Panc1 (cell line): ENCODE data around the gene C2orf81. TPM values are rescaled to one million over a fixed set of nuclear protein-coding genes. Genes with fewer than 3 reads are reported as not detected.
"Not testable (repeated sequence)": the region's sequence is repeated elsewhere in the genome, so short reads cannot be mapped to it uniquely, and the experiment has no call there.

Experiments used
- ATAC-seq: fragments of 200-7000 bp; cut with Tn5 transposase; 2 replicates; pipeline ENCODE4 v1.9.1; 2020; ENCODE audit warnings: mild to moderate bottlenecking, moderate library complexity
- BruUV-seq: library from RNA; stranded (reverse); fragments of 400-500 nt; replicated peaks from 2 replicates; lab custom pipeline; 2021; lab: Mats Ljungman, UMichigan
- CTCF ChIA-PET: fragments of 300-600 bp; sonication (Branson Sonifier 250); formaldehyde crosslinking; loops from one replicate; lab custom pipeline; 2022; ENCODE audit warnings: antibody characterized with exemption; lab: Charles Lee
- POLR2A ChIA-PET: fragments of 300-600 bp; sonication (Branson Sonifier 250); formaldehyde crosslinking; loops from one replicate; lab custom pipeline; 2022; ENCODE audit warnings: antibody characterized with exemption; lab: Charles Lee
- DNase-seq: peaks from one replicate; pipeline ENCODE4 v3.0.0-alpha.2; 2010; ENCODE audit warnings: low read depth, low spot score
- H3K27ac ChIP-seq: 2 replicates; pipeline ENCODE4 v1.5.1; 2011; ENCODE audit warnings: mild to moderate bottlenecking, low read length, inconsistent platforms
- H3K27me3 ChIP-seq: fragments of 200-500 bp; sonication (Bioruptor generic); 2 replicates; pipeline ENCODE4 v1.6.0; 2014; ENCODE audit warnings: low read length, inconsistent platforms; ENCODE audit not compliant: control insufficient read depth, insufficient read depth
- H3K36me3 ChIP-seq: fragments of 200-500 bp; sonication (Bioruptor generic); 2 replicates; pipeline ENCODE4 v1.5.1; 2014; ENCODE audit warnings: inconsistent platforms, mild to moderate bottlenecking, low read length, moderate library complexity; ENCODE audit not compliant: control insufficient read depth, insufficient read depth
- H3K4me1 ChIP-seq: 2 replicates; pipeline ENCODE4 v1.5.1; 2011; ENCODE audit warnings: inconsistent platforms, mild to moderate bottlenecking, low read length, moderate library complexity; ENCODE audit not compliant: control insufficient read depth, insufficient read depth
- H3K4me3 ChIP-seq, 2 experiments: 2 replicates each; pipeline ENCODE4 v1.5.1; 2011 to 2012; ENCODE audit warnings: low read depth in 2 of 2, low read length in 2 of 2, mild to moderate bottlenecking in 2 of 2, inconsistent platforms in 1 of 2, moderate library complexity in 1 of 2
- H3K9me3 ChIP-seq: fragments of 200-500 bp; sonication (Bioruptor generic); 2 replicates; pipeline ENCODE4 v1.5.1; 2014; ENCODE audit warnings: low read depth, mild to moderate bottlenecking, inconsistent platforms, low read length, moderate library complexity; ENCODE audit not compliant: control insufficient read depth, insufficient read depth
- POLR2AphosphoS5 ChIP-seq: IDR thresholded peaks from 2 replicates; pipeline ENCODE4 v1.6.1; 2012; ENCODE audit warnings: mild to moderate bottlenecking, low read depth, low read length, moderate library complexity
- SIN3A ChIP-seq: IDR thresholded peaks from 2 replicates; pipeline ENCODE4 v1.6.1; 2012; ENCODE audit warnings: low read depth, mild to moderate bottlenecking, low read length, moderate library complexity, borderline replicate concordance; ENCODE audit not compliant: insufficient read depth
- TCF7L2 ChIP-seq: IDR thresholded peaks from 2 replicates; pipeline ENCODE4 v1.6.1; 2011; ENCODE audit warnings: mild to moderate bottlenecking, low read depth, low read length, inconsistent platforms
- in situ Hi-C: cut with HindIII; loops from 2 replicates; pipeline ENCODE4 v1.10.0; 2016; ENCODE audit warnings: low sequenced_read_pairs, low pct_unique_long_range_greater_than_20kb
- intact Hi-C: fragments of 100-400 bp; cut with micrococcal nuclease; formaldehyde crosslinking; loops from one replicate; pipeline ENCODE4 v1.10.0; 2022; ENCODE audit not compliant: unreplicated experiment
- total RNA-seq: library from RNA; stranded (reverse); gene quantifications from one replicate; pipeline ENCODE4 v1.2.1, GENCODE V29; 2021; ENCODE audit not compliant: unreplicated experiment
- TF ChIP-seq, protein P1 (sequence below), 2 experiments: IDR thresholded peaks; 2 replicates each; pipeline ENCODE4 v1.6.1; 2011 to 2012; ENCODE audit warnings: low read depth in 2 of 2, control low read depth in 1 of 2, low read length in 1 of 2, mild to moderate bottlenecking in 1 of 2, moderate library complexity in 1 of 2; ENCODE audit not compliant: insufficient read depth in 1 of 2
- TF ChIP-seq, protein P2 (sequence below): fragments of 450-650 bp; IDR thresholded peaks from 2 replicates; pipeline ENCODE4 v1.5.1; 2017; ENCODE audit warnings: mild to moderate bottlenecking

The C2orf81 gene
- total RNA-seq, 1 experiment from 2014 or later = 3.9 TPM

DNA sequence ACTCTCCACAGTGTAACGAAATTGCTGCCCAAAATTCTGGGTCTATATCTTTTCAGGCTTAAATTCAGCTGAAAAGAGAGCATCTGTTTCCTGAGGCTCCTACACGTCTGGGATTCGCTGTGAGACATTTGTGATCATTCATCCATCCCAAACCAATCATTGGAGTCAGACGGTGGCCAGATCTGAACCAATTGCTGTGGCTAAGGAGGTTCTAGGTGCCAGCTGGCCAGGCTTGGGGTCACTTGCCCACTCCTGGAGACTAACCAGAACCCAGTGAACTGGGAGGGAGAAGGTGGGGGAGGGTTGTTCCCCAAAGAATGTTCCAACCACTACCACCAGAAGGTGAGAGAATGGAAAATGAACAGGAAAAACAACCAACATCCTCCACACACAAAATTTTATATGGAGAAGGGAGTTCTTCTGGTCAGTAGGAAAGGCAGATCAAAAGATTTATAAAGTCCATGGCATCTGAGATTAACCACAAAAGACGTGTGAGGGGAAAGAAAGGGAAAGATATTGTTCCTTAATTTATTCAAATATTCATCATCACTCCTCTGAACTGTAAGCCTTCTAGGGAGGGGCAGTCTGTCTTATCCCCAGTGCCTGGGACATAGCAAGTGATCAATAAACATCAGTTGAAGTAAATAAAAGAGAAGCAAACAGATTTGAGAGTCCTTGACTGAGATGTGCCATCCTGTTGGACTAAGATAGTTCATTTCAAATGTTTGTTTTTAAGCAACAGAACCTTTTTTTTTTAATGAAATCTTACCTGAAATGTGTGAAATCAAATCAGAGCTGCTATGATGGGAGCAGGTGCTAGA lies 23.3 kb upstream of the C2orf81 start:
- in situ Hi-C loops (no loop called here), intact Hi-C loops (no loop called here)
- ATAC-seq (no peak), DNase-seq (no peak)
- Histone ChIP-seq H3K4me3 (no peak overlapping the region), H3K27me3 (peaks cover 3% of the 10 kb centered on the region; the same call in 1 of the 2 replicates), H3K36me3 (no peaks in the 10 kb centered on the region), H3K4me1 (peaks cover 7% of the 10 kb centered on the region), H3K27ac (no peak overlapping the region), H3K9me3 (no peaks in the 10 kb centered on the region)
- TF ChIP-seq SIN3A (no peak), POLR2AphosphoS5 (no peak), TCF7L2 (no peak)
- TF ChIP-seq, protein P1, sequence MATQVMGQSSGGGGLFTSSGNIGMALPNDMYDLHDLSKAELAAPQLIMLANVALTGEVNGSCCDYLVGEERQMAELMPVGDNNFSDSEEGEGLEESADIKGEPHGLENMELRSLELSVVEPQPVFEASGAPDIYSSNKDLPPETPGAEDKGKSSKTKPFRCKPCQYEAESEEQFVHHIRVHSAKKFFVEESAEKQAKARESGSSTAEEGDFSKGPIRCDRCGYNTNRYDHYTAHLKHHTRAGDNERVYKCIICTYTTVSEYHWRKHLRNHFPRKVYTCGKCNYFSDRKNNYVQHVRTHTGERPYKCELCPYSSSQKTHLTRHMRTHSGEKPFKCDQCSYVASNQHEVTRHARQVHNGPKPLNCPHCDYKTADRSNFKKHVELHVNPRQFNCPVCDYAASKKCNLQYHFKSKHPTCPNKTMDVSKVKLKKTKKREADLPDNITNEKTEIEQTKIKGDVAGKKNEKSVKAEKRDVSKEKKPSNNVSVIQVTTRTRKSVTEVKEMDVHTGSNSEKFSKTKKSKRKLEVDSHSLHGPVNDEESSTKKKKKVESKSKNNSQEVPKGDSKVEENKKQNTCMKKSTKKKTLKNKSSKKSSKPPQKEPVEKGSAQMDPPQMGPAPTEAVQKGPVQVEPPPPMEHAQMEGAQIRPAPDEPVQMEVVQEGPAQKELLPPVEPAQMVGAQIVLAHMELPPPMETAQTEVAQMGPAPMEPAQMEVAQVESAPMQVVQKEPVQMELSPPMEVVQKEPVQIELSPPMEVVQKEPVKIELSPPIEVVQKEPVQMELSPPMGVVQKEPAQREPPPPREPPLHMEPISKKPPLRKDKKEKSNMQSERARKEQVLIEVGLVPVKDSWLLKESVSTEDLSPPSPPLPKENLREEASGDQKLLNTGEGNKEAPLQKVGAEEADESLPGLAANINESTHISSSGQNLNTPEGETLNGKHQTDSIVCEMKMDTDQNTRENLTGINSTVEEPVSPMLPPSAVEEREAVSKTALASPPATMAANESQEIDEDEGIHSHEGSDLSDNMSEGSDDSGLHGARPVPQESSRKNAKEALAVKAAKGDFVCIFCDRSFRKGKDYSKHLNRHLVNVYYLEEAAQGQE (IDR thresholded peaks at IDR 0.05; ENCODE audit: insufficient read depth in 1 of 2, low read depth in 2 of 2, low read length in 1 of 2) = no peak
- TF ChIP-seq, protein P2, sequence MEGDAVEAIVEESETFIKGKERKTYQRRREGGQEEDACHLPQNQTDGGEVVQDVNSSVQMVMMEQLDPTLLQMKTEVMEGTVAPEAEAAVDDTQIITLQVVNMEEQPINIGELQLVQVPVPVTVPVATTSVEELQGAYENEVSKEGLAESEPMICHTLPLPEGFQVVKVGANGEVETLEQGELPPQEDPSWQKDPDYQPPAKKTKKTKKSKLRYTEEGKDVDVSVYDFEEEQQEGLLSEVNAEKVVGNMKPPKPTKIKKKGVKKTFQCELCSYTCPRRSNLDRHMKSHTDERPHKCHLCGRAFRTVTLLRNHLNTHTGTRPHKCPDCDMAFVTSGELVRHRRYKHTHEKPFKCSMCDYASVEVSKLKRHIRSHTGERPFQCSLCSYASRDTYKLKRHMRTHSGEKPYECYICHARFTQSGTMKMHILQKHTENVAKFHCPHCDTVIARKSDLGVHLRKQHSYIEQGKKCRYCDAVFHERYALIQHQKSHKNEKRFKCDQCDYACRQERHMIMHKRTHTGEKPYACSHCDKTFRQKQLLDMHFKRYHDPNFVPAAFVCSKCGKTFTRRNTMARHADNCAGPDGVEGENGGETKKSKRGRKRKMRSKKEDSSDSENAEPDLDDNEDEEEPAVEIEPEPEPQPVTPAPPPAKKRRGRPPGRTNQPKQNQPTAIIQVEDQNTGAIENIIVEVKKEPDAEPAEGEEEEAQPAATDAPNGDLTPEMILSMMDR = no peak
- ChIA-PET POLR2A (no interaction called here), CTCF (no interaction called here)
- BruUV-seq = no TSS peak

DNA sequence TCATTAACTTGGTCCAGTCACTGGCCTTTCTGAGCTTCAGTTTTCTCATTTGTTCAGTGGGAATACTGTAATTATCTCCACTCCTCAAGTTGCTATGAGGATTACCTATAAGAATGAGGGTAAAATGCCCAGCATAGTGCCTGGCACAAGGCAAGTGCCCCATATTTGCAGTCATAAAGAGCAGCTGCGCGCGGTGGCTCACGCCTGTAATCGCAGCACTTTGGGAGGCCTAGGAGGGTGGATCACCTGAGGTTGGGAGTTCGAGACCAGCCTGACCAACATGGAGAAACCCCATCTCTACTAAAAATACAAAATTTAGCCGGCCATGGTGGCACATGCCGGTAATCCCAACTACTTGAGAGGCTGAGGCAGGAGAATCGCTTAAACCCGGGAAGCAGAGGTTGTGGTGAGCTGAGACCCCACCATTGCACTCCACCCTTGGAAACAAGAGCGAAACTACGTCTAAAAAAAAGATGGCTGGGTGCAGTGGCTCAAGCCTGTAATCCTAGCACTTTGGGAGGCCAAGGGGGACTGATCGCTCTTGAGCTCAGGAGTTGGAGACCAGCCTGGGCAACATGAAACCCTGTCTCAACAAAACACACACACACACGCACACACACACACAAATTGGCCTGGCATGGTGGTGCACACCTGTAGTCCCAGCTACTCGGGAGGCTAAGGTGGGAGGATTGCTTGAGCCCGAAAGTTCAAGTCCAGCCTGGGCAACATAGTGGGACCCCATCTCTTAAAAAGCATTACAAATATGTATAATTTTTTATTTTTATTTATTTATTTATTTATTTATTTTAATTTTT lies 21.3 kb upstream of the C2orf81 start:
- BruUV-seq, CTCF ChIA-PET, intact Hi-C loops, H3K9me3 ChIP-seq, H3K4me1 ChIP-seq, ATAC-seq, DNase-seq, H3K36me3 ChIP-seq, in situ Hi-C loops, H3K27me3 ChIP-seq: not testable (repeated sequence)
- Histone ChIP-seq H3K4me3 (peak overlapping the region; percentile 67 to 93), H3K27ac (peak overlapping the region; percentile 90)
- POLR2A ChIA-PET = interaction anchor here (0.8 kb wide), 1 partner anchor 12 kb away, joined by 3 read pairs; no protein-coding TSS in a partner anchor
